AG10803 (cell line): ENCODE measurements around the gene SIGLEC7.

Experiments used
- DNase-seq: peaks from one replicate; pipeline ENCODE4 v3.0.0; 2010; ENCODE audit warnings: low read depth
- H3K4me3 ChIP-seq: 2 replicates; pipeline ENCODE4 v1.5.1; 2011; ENCODE audit warnings: mild to moderate bottlenecking, low read length, control low read depth
- TF ChIP-seq, protein P1 (sequence below): conservative IDR thresholded peaks from 2 replicates; pipeline ENCODE4 v1.5.1; 2011; ENCODE audit warnings: mild to moderate bottlenecking, low read length, control low read depth, inconsistent platforms

SIGLEC7 gene

GRCh38 chr19:51129716-51130115, 12.4 kb upstream of the SIGLEC7 start:
- H3K4me3 ChIP-seq, result no peak overlapping the region
- TF ChIP-seq, protein P1, sequence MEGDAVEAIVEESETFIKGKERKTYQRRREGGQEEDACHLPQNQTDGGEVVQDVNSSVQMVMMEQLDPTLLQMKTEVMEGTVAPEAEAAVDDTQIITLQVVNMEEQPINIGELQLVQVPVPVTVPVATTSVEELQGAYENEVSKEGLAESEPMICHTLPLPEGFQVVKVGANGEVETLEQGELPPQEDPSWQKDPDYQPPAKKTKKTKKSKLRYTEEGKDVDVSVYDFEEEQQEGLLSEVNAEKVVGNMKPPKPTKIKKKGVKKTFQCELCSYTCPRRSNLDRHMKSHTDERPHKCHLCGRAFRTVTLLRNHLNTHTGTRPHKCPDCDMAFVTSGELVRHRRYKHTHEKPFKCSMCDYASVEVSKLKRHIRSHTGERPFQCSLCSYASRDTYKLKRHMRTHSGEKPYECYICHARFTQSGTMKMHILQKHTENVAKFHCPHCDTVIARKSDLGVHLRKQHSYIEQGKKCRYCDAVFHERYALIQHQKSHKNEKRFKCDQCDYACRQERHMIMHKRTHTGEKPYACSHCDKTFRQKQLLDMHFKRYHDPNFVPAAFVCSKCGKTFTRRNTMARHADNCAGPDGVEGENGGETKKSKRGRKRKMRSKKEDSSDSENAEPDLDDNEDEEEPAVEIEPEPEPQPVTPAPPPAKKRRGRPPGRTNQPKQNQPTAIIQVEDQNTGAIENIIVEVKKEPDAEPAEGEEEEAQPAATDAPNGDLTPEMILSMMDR, result no peak
- DNase-seq, result no peak

- peak; percentile 65 for DNase-seq
- H3K4me3 ChIP-seq, result no peak overlapping the region
- TF ChIP-seq, protein P1, result peak; percentile 27; the same call in 1 of the 2 replicates
Observed at GRCh38 chr19:51131780-51132680, 10.1 kb upstream of the SIGLEC7 start.

DNA sequence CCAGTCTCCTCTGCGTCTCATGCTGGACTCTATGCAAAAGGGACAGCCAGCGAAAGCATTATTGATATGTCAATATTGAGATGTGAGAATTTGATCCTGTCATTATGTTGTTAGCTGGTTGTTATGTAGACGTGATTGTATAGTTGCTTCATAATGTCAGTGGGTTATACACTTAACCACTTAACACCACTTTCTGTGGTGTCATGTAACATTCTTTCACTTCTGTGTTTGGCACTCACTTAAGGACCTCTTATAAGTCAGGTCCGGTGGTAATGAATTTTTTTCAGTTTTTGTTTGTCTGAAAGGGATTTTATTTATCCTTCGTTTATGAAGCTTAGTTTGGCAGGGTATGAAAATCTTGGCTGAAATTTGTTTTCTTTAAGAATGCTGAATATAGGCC, 7.1 kb upstream of the SIGLEC7 start:
- TF ChIP-seq, protein P1, result no peak
- DNase-seq, result no peak
- no peak overlapping the region for H3K4me3 ChIP-seq

DNA sequence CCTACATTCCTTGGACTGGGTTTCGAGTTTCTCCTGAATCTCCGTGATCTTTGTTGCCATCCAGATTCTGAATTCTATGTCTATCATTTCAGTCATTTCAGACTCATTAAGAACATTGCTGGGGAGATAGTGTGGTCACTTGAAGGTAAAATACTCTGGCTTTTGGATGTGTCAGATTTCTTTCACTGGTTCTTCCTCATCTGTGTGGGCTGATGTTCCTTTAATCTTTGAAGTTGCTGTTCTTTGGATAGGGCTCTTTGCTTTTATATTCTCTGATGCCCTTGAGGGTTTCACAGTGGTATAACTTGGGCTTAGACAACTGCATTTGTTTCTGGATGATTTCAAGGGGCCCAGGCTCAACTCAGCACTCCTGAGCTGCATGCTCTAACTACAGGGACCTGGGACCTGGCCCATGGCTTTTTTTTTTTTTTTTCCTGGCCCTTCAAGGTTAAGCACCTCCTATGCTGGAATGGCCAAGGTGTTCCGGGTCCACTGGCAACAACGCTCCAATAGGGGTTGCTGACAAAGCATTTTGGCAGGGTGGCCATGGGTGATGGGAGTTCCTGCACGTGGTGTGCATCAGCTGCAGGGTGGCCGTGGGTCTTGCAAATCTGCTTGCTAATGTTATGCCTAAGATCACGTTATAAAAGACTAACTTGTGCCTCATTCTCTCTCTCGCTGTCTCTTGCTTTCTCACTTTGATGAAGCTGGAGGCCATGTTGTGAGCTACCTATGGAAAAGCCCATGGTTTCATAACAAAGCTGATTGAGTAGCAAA, 5.9 kb upstream of the SIGLEC7 start:
- H3K4me3 ChIP-seq, result no peak overlapping the region
- no peak for DNase-seq
- TF ChIP-seq, protein P1, result no peak

- H3K4me3 ChIP-seq, result no peak overlapping the region
- no peak for DNase-seq
- TF ChIP-seq, protein P1, result no peak
Observed at GRCh38 chr19:51136851-51137551, 5.1 kb upstream of the SIGLEC7 start.

GRCh38 chr19:51137792-51138425, 4.2 kb upstream of the SIGLEC7 start:
- no peak for DNase-seq
- TF ChIP-seq, protein P1, result no peak

More at GRCh38 chr19:51137792-51138425, 4.2 kb upstream of the SIGLEC7 start:
- H3K4me3 ChIP-seq, result no peak overlapping the region
